GM12878 (cell line): ENCODE data around the gene LACRT. TPM values are rescaled to one million over a fixed set of nuclear protein-coding genes. Genes with fewer than 3 reads are reported as not detected.

ENCODE experiments used
- ATAC-seq: fragments of 200-7000 bp; cut with Tn5 transposase; 3 replicates; pipeline ENCODE4 v1.9.1; 2020; ENCODE audit warnings: mild to moderate bottlenecking, moderate library complexity
- BruUV-seq: library from RNA; stranded (reverse); fragments of 400-500 nt; replicated peaks from 2 replicates; lab custom pipeline; 2021; lab: Mats Ljungman, UMichigan
- CTCF ChIA-PET: fragments of 300-600 bp; sonication (Branson Sonifier 250); formaldehyde crosslinking; extraction: SDS; loops from one replicate; lab custom pipeline; 2021; ENCODE audit warnings: inconsistent platforms; lab: Yijun Ruan, JAX
- POLR2A ChIA-PET: fragments of 350-600 bp; formaldehyde crosslinking; extraction: SDS; loops from one replicate; lab custom pipeline; 2021; ENCODE audit warnings: inconsistent platforms; lab: Charles Lee
- RAD21 ChIA-PET: fragments of 300-600 bp; sonication (Branson Sonifier 250); formaldehyde crosslinking; loops from one replicate; lab custom pipeline; 2023; ENCODE audit warnings: antibody characterized with exemption; ENCODE audit not compliant: unreplicated experiment; lab: Charles Lee
- SMC1A ChIA-PET: fragments of 300-600 bp; sonication (Branson Sonifier 250); formaldehyde crosslinking; loops from one replicate; lab custom pipeline; 2023; ENCODE audit not compliant: unreplicated experiment, uncharacterized antibody; lab: Charles Lee
- DNase-seq: peaks from one replicate; pipeline ENCODE4 v3.0.0-alpha.2; 2011; ENCODE audit warnings: low read depth, low spot score
- FAIRE-seq: peaks from 3 replicates; lab custom pipeline; 2011; peaks lifted over from hg19 to GRCh38; lab: Jason Lieb, UNC
- H2AFZ ChIP-seq: 2 replicates; pipeline ENCODE4 v1.6.0; 2011; ENCODE audit warnings: low read depth, low read length, control low read depth; ENCODE audit not compliant: control insufficient read depth
- H3K27ac ChIP-seq: 2 replicates; pipeline ENCODE4 v1.5.1; 2011; ENCODE audit warnings: control low read depth; ENCODE audit not compliant: control insufficient read depth, insufficient read depth
- H3K27me3 ChIP-seq, 2 experiments: replicated peaks in 1 of 2; 2 replicates each; pipeline versions ENCODE4 v1.6.0 to v1.6.1; 2011; ENCODE audit warnings: low read length in 1 of 2; ENCODE audit not compliant: control insufficient read depth in 2 of 2, insufficient read depth in 2 of 2
- H3K36me3 ChIP-seq, 2 experiments: 2 replicates each; pipeline ENCODE4 v1.5.1; 2011; ENCODE audit warnings: low read length in 1 of 2; ENCODE audit not compliant: control insufficient read depth in 2 of 2, insufficient read depth in 2 of 2
- H3K4me1 ChIP-seq: 2 replicates; pipeline ENCODE4 v1.6.1; 2011; ENCODE audit warnings: mild to moderate bottlenecking, low read length, moderate library complexity, mixed read lengths; ENCODE audit not compliant: control insufficient read depth, insufficient read depth
- H3K4me2 ChIP-seq: 2 replicates; pipeline ENCODE4 v1.6.0; 2011; ENCODE audit warnings: control low read depth; ENCODE audit not compliant: control insufficient read depth, insufficient read depth
- H3K4me3 ChIP-seq: fragments of 200-600 bp; sonication (generic); 2 replicates; pipeline ENCODE4 v1.5.1; 2016
- H3K79me2 ChIP-seq: 2 replicates; pipeline ENCODE4 v1.6.0; 2011; ENCODE audit warnings: low read length; ENCODE audit not compliant: control insufficient read depth, insufficient read depth
- H3K9ac ChIP-seq: 2 replicates; pipeline ENCODE4 v1.8.0; 2011; ENCODE audit warnings: low read length, control low read depth, mixed read lengths; ENCODE audit not compliant: control insufficient read depth, insufficient read depth
- H3K9me3 ChIP-seq: replicated peaks from 3 replicates; pipeline ENCODE4 v1.5.1; 2011; ENCODE audit warnings: mild to moderate bottlenecking, low read length; ENCODE audit not compliant: control insufficient read depth, insufficient read depth
- H4K20me1 ChIP-seq: 2 replicates; pipeline ENCODE4 v1.6.0; 2011; ENCODE audit not compliant: control insufficient read depth, insufficient read depth
- CEBPZ ChIP-seq: fragments of 150-350 bp; IDR thresholded peaks from 2 replicates; pipeline ENCODE4 v1.6.1; 2016; ENCODE audit warnings: low read depth, low read length
- CTCF ChIP-seq, 3 experiments: IDR thresholded peaks in 2 of 3; conservative IDR thresholded peaks in 1 of 3; 2 replicates each; pipeline ENCODE4 v1.5.1; 2011; ENCODE audit warnings: low read depth in 3 of 3, low read length in 3 of 3, mild to moderate bottlenecking in 3 of 3, control low read depth in 2 of 3, moderate library complexity in 2 of 3, inconsistent platforms in 1 of 3, mixed read lengths in 1 of 3; ENCODE audit not compliant: control insufficient read depth in 2 of 3, insufficient read depth in 1 of 3; ENCODE audit errors: extremely low read depth in 1 of 3
- EED ChIP-seq: sonication (generic); IDR thresholded peaks from 2 replicates; pipeline ENCODE4 v1.6.1; 2016; ENCODE audit warnings: antibody characterized with exemption, low read depth
- RAD21 ChIP-seq: IDR thresholded peaks from 2 replicates; pipeline ENCODE4 v1.6.1; 2011; ENCODE audit warnings: mild to moderate bottlenecking, low read depth, low read length, moderate library complexity; ENCODE audit not compliant: insufficient read depth
- SMC3 ChIP-seq: IDR thresholded peaks from 2 replicates; pipeline ENCODE4 v1.6.1; 2011; ENCODE audit warnings: low read length, improper control_type of control experiment, borderline replicate concordance
- SP1 ChIP-seq: IDR thresholded peaks from one replicate; pipeline ENCODE4 v1.6.1; 2011; ENCODE audit warnings: low read depth, low read length
- TARDBP ChIP-seq: IDR thresholded peaks from 2 replicates; pipeline ENCODE4 v1.6.1; 2016; ENCODE audit warnings: borderline replicate concordance
- ZNF687 ChIP-seq: fragments of 450-650 bp; IDR thresholded peaks from 2 replicates; pipeline ENCODE4 v1.6.1; 2017; ENCODE audit warnings: mild to moderate bottlenecking, moderate library complexity
- WGBS: methylation state at CpG from one replicate; pipeline ENCODE4 v1.1.6; 2016; ENCODE audit warnings: low lambda C conversion rate; ENCODE audit not compliant: insufficient replicate concordance, insufficient coverage; ENCODE audit errors: missing lambda C conversion rate; 5-methylcytosine and 5-hydroxymethylcytosine counted together
- in situ Hi-C: fragments of 300-500 bp; cut with MboI; formaldehyde crosslinking; loops from 9 replicates; pipeline ENCODE4 v1.14.3; 2018; ENCODE audit warnings: mixed read lengths
- intact Hi-C: fragments of 100-400 bp; cut with micrococcal nuclease; formaldehyde crosslinking; loops from one replicate; pipeline ENCODE4 v1.14.2; 2022; ENCODE audit not compliant: unreplicated experiment
- polyA plus RNA-seq, 11 experiments: library from polyadenylated mRNA; depleted of rRNA in 4 of 11; unstranded in 6 of 11; stranded (reverse) in 5 of 11; fragments of >200 nt; fragmentation: Nextera tagmentation in 4 of 11; fragmentation: Illumina TruSeq in 1 of 11; extraction: Ambion mirVana in 4 of 11; extraction: Trizol in 1 of 11; gene quantifications; 1 replicate in 1 of 11; 2 replicates in 10 of 11; pipeline versions ENCODE4 v1.2.1 to v1.2.3, GENCODE V29; 2011 to 2016; ENCODE audit warnings: inconsistent platforms in 2 of 11, missing spikeins in 2 of 11, low read depth in 1 of 11
- total RNA-seq, 4 experiments: library from RNA; depleted of rRNA in 3 of 4; stranded (reverse); fragments of >200 nt in 3 of 4; fragmentation: Illumina TruSeq in 1 of 4; extraction: Trizol in 1 of 4; gene quantifications; 2 replicates each; pipeline versions ENCODE4 v1.2.1 to v1.2.3, GENCODE V29; 2013 to 2021

LACRT gene
- total and polyA plus RNA-seq, 10 of the 15 experiments (the other 5 are each of a cell fraction or from before 2014, with no cell fraction given) = not detected

- WGBS = 2% methylated on average over 3 of the region's 3 CpGs
- intact Hi-C loops = no loop called here
- H4K20me1 ChIP-seq = no peaks in the 10 kb centered on the region
- FAIRE-seq (peak; percentile 59), ATAC-seq (peak; percentile 84), DNase-seq (no peak)
- H3K9ac ChIP-seq = no peak overlapping the region
- H3K9me3 ChIP-seq = no peaks in the 10 kb centered on the region
- H3K36me3 ChIP-seq = no peaks in the 10 kb centered on the region
- no peak overlapping the region for H2AFZ ChIP-seq
- CTCF ChIA-PET = interaction anchor here (0.7 to 2.7 kb wide), 22 partner anchors 8 to 792 kb away, joined by 3 to 19 read pairs (median 4); no protein-coding TSS in a partner anchor
- no peaks in the 10 kb centered on the region for H3K79me2 ChIP-seq
- H3K27ac ChIP-seq = no peak overlapping the region
- RAD21 ChIA-PET = no interaction called here
- TF ChIP-seq EED (no peak), CEBPZ (no peak), SP1 (no peak), CTCF (IDR thresholded peaks at IDR 0.05 in 2 of 3, conservative IDR thresholded peaks at IDR 0.05 in 1 of 3; ENCODE audit: control insufficient read depth in 2 of 3, extremely low read depth in 1 of 3, insufficient read depth in 1 of 3, low read depth in 3 of 3, low read length in 3 of 3) (peak; percentile 72 to 87 (median 87)), RAD21 (peak; percentile 39; the same call in 1 of the 2 replicates), ZNF687 (no peak), TARDBP (no peak), SMC3 (0 out of 2 replicates have a peak, but pooled peaks have one; percentile 28)
- TF ChIP-seq, all 136 proteins: peak for 3
- ChIA-PET POLR2A (no interaction called here), SMC1A (no interaction called here)
- no peaks in the 10 kb centered on the region for H3K4me1 ChIP-seq
- in situ Hi-C loops = no loop called here
- H3K27me3 ChIP-seq = peaks cover 0 to 3% of the 10 kb centered on the region in 2 experiments; a peak in 2 of 4 replicates
- H3K4me2 ChIP-seq = no peak overlapping the region
- no peak overlapping the region for H3K4me3 ChIP-seq
- BruUV-seq = no TSS peak
Observed at GRCh38 chr12:54596526-54596946, 38.2 kb downstream of the LACRT start.
